ENCODE data around the gene ACAP1.

The ACAP1 gene

GRCh38 chr17:7391307-7391706 lies 55.0 kb downstream of the ACAP1 start:
- DNase-seq (ENCODE audit: low read depth) = no peak

DNA sequence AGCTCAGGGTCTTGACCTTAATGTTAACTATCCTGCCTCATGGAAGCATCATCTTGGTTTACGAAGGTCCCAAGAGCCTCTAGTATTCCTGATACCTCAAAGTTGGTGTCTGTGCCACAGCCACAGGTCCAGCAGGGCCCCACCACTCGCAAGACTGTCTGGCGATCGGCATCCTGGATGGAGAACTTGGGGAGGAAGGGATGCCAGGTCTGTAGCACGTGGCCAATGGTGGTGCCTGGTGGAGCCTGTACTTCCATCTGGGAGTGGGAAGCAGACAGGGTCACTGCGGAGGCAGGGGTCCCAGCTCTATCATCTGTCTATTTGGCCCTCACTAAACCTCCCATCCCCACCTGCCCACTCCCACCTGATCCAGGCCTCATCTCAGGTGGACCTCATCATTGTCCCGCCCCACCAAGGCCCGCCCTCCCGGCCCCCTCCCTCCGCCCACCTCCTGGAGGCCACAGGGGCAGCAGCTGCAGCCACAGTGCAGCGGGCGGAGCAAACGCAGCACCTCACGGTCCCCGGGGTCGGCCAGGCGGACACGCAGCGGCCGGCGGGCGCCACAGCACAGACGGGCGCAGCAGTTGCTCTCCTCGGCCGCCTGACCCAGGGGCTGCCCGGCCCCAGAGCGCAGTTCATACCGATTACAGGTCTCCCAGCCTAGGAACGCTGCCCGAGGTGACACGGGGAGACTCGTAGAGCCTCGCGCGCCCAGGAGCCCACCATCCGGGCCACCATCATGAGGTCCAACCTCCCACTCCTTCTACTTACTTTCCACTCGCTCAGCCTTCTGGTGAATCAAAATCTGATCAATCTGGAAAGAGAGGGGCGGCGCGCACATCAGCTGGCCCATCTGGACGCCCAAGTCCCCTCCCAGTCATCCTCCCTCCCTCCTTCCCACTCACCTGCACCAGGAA lies 56.6 kb downstream of the ACAP1 start:
- no peak for DNase-seq (ENCODE audit: low read depth)

DNA sequence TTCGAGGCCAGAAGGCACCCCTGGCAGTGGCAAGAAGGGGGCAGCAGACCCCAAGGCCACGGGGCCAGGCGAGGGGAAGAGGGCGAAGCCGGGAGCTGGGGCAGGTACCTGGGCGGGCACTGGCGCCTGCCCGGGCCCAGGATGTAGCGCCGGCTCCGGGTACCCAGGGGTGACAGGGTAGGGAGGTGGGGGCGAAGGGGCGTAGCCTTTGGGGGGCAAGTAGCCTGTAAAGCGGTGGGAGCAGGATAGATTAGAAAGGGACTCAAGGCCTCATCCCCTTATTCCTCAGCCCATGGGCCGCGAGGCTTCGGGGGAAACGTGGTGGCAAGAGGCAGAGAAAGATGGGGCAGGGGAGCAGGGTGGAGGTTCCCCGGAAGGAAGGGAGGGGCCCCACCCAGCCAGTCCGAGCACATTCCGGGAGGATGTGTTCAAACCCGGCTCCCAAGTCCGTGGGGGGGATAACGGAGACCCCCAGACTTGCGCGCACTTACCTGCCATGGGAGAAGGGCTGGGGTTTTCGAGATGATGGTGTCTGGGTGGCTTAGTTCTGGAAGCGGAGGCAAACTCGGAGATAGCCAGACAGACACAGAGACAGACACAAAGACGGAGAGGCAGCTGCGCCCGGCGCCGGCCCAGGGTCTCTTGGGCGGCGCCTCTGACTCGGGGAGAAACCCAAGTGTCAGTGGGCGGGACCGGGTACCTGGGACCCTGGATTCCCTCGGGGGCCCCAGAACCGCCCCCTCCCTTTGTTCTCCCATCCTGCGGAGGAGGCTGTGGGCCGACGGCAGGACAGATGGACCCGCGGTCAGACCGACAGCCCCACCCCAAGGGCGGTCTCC lies 57.5 kb downstream of the ACAP1 start:
- peak; percentile 53 for DNase-seq (ENCODE audit: low read depth)

DNA sequence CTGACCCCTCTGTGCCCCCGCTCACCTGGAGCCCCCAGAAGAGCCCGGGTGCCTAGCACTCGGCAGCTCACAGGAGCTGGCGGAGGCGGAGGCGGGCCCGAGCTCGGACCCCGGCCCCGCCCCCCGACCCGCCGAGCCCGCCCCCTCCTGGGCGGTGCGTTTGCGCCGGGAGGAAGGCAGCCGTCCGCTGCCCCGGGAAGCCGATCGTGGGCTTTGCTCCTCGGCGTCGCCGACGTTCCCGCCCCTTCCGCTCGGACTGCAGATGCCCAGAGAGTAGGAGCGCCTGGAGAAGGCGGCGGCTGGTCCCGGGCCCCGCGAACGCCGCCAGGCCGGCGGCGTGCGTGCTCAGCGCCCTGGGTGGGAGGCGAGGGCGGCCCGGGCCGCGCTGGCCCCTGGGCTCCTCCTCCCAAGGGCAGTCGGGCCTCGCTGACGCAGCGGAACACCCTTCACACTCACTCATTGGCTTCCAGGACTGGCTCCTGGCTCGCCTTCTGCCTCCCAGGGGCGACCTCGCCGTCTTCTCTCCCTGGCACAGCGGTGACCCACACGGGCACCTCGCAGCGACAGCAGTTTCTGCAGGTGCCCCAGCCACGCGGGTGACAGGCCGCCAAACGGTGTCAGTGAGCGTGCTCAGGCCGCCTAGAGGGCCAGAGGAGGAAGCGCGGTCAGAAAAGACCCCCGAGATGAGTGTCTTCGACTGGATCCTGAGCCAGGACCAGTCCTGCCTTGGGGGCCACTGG lies 58.3 kb downstream of the ACAP1 start, which contains the start of gene PLSCR3:
TSS of gene PLSCR3 (minus strand) at position 74 of the 740 bp plus-strand sequence. CDS start 415 bp downstream, outside the sequence.
- DNase-seq (ENCODE audit: low read depth) = peak; percentile 76

DNA sequence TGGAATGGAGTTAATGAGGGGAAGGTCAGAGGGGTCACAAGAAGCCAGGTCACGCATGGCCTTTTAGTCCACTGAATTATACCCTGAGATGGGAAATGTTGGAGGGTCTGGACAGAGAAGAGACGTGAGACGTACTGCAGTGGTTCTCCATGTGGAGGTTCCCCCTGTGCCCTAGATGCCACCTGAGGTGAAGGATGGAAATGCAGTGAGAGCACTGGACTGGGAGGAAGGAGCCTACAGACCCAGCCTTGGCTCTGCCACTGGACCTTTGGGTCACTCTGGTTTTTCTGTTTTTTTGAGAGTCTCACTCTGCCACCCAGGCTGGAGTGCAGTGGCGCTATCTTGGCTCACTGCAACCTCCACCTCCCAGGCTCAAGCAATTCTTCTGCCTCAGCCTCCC lies 59.8 kb downstream of the ACAP1 start:
- DNase-seq (ENCODE audit: low read depth) = no peak

- no peak for DNase-seq (ENCODE audit: low read depth)
Observed at GRCh38 chr17:7398612-7399011, 62.3 kb downstream of the ACAP1 start.

Measured in activated T-cell treated with anti-CD3 and anti-CD28 coated beads for 1 hour (primary cell).